HG02943 (cell line): ENCODE results near the gene NFIB.

Source experiments
- ATAC-seq: cut with Tn5 transposase; IDR thresholded peaks from one replicate; pipeline ENCODE4 v1.9.1; 2021; ENCODE audit warnings: mild to moderate bottlenecking, low read depth, moderate library complexity; ENCODE audit not compliant: unreplicated experiment

The NFIB gene

DNA sequence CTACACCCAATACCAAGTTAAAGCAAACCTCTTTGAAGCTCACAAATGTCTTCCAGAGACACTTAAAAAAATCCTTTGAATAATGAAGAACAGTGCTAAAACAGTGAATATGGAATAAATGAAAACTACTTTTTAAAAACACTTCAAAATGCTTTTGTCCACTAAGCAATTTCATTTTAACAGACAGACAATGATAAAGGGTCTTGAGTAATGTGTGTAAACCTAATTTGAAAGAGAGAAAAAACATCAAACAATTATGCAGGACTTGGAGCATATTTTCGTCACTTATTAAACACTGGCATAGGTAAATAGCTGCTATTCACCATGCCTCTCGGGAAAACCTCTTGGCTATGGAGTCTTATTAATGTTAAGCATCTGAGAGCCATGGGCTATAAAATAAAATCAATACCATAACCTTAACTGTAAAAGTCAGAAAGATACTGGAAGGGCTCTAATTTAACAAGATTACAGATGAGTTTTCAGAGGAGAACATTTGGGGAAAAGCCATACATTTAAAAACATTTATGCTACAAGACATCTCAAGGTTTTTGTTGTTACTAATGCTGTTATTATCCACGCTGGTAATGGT is 177.8 kb downstream of the NFIB start:
- ATAC-seq = no peak

DNA sequence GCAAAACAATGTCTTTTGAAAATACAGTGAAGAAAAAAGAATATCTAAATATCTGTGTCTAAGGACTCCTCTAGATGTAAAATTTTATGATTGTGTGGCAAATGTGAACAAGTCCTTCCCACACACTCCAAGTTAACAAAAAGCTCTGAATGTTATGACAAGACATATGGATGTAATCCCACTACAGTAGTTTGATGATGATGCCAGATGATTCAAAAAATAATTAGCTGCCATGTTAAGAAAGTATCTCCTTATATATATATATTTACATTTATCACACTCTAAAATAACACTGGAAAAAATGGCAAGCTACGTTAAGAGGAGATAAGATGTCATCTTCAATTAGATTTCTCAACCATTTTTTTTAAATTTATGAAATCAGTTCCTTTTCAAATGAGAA is 178.5 kb downstream of the NFIB start:
- no peak for ATAC-seq

DNA sequence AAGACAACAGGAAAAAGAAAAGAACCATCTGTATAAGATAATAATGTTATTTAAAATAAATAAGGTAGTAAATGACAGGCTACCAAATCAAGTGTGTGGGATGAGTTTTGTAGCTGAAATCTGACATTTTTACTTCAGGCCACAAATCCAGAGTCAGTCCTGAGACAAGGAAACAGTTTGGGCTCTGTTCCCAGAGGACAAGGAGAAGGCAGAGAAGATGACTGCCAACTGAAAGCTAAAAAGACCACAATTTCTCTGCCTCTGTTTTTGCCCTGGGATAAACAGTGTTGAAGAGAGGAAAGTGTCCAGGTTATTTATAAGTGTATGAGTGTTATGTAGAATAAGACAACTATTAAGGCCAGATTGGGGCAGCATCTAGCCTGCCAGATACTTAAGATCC is 180.5 kb downstream of the NFIB start:
- ATAC-seq = no peak

DNA sequence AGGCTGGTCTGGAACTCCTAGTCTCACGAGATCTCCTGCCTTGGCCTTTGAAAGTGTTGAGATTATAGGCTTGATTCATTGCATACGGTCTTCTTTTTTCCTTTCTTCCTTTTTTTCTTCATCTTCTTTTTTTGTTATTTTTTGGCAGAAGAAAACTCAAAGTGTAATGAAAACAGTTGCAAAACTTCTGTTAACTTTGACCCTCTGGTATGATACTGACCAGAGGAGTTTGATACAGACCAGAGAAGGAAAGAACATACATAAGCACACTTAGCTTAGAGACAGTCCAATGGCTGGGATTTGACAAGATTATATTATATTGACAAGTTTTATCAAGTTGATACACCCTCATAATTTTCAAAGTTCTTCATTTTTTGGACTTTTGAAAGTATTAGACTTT is 181.2 kb downstream of the NFIB start:
- ATAC-seq = no peak

DNA sequence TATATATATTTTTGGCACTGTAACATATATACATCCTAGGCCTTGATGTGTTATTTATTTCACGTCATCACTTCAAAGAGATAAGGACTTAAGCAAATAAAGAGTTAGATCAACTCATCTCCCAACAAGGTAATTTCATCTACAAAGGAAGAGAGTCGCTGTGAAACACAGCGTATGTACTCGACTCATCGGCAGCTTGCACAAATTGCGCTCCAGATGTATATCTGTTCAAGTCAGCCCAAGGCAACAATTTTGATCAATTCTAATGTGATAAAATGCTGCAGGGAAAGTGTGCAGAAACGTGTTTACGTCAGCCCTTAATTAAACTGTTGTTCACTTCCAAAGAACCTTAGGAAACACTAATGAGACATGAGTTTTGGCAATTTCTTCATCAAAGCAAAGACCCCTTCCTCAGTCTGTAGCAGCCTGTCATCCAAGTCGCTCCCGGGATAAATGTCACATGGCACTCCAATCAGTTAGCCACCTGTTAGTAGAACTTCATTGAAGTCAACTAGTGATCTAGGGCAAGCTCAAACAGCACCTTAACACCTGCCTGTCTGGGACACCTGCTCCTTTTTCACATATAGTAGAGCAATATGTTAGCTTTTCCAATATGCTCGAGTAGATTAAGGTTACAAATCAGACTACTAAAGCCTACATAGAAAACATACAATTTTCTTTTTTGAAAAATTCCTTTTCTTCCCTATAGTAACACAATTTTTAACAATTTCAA is 182.4 kb downstream of the NFIB start:
- no peak for ATAC-seq

DNA sequence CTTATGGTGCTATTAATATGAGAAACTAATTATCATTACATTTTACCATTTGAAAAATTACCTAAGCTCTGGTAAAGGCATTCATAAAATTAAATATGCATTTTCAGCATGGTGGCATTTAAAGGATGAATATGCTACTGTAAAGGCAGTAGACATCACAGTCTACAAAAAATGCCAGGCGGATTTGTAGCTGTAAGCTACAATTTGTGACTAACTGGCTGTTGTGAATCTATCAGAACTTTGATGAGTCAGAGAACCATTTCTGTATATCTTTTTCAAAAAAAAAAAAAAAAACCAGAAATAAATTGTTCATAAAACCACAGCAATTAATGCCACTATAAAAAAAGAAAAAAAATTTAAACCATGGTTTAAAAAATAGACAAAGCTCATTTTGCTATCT is 186.3 kb downstream of the NFIB start:
- no peak for ATAC-seq

DNA sequence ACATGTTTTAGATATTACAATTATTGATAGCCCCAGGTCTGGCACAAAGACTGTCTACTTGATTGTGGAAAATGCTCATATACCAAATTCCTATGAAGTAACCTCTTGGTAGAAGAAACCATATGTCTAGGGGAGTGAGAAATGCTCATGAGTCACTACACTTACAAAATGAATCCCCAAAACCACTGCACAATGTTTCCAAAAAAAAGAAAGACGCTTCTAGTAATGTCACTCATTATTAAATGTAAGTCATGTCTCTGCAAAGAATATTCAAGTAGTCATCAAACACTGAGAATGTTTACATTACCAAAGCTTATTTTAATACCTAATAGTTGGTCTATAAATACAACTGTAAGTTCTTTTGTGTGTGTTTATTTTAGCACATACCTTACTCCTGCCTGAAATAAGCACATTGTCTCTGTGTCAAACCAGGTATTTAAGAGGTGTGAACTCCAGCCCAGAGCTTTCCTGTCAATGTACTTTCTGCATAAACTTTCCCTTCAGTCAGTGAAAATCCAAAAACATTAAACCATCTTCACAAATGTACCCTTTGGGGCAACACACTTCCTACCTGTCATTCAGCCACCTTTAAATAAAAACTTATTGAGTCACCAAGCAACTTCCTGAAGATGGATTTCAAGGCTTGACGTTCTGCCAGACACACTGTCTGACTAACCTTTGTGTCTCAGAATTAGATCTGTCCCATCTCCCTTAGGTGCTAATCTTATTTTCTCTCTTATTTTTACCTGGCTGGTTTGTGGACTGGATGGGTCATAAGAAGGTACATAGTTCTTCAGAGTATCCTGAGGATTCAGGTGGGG is 194.0 kb downstream of the NFIB start:
- no peak for ATAC-seq

DNA sequence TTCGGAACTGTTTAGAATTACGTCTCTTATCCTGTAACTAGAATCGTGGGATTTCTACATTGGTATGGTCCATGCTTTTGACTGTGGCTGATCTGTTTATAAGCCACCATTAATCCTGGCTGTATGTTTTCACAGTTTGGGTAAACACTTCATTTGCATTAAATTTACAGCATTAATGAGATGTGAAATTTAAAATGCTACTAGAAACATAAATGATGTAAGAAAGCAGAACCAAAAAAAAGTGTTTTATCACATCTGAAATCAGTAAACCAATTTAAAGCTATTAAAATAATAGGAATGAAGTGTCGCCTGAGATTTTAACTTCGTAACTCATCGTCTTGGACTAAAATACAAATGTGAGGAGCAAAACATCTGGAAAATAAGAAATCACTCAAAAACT is 201.7 kb downstream of the NFIB start:
- no peak for ATAC-seq

DNA sequence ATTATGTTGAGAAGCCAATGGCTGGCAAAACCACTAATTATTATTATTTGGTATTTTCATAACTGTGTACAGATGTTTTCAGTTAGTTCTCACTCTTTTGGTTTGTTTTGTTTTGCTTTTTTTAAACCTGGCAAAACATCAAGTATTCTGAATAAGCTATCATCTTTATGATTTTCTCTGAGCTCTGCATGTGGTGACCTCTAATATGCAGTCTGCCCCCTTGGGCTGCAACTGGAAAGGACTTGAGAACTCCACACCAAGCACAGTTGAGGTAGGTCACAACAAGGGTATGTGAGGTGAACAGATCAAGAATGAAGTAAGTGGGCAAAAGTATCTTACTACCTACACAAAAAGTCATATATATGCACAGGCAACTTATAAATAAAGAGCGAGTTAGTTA is 202.2 kb downstream of the NFIB start:
- ATAC-seq = no peak

DNA sequence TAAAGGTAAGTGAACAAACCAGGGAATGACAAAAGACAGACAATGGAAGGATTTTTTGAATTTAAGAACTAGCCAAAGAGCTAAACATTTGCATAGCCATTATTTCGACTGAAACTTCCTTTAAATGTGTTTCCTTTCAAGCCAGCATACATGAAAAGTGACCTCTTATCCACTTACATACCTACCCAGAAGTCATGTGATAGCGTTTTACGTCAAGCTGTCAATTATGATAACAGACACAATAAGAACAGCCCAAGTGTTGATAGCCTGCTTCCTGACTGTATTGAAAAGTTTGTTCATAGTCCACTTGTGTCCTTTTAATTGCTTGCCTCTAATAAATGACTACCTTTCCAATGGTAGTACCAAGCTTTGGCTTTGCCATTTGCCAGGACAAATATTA is 206.0 kb downstream of the NFIB start:
- ATAC-seq = no peak

DNA sequence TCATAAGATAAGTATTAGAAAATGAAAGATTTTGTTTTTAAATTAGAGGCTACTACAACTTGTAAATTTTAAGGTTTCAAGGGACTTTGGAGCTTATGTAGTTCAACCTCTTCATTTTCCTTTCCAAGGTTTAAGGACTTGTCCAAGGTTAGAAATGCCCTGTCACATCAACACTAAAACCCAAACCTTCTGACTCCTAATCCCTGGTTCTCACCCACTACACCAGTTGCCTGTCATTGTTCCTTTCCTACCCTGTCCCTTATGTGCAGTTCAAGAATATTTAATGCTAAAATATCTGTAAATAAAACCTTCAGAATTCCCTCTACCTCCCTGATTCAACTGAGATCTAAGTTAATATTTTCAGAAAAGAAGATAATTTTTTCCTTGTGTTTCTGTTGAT is 206.4 kb downstream of the NFIB start:
- no peak for ATAC-seq

DNA sequence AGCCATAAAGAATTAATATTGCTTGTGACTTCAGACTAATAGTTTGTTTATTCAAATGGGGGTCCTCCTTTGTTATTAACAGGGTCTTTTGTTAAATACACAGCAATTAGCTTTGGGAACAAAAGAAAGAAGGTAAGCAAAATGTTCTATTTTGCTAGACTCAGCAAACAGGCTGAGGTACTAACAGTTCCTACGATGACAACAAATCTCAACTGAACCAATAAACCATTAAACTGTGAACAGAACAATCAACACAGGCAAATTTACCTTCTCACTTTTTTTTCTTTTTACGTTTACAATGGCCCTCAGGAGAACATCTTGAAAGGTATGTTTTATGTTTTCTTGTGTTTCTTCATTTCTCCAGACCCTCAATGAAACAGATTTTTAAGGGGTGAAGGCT is 207.2 kb downstream of the NFIB start:
- no peak for ATAC-seq

DNA sequence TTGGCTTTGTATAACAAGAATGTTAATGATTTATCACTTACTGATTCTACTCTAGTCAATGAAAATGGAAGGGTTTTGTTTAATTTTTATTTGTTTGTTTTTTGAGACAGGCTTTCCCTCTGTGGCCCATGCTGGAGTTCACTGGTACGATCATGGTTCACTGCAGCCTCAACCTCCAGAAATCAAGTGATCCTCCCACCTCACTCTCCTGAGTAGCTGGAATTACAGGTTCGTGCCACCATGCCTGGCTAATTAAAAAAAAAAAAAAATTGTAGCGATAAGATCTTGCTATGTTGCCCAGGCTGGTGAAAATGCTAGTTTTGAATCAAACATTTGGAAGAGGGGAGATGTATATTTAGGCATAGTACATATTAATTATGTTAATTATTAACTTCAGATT is 209.4 kb downstream of the NFIB start:
- no peak for ATAC-seq

DNA sequence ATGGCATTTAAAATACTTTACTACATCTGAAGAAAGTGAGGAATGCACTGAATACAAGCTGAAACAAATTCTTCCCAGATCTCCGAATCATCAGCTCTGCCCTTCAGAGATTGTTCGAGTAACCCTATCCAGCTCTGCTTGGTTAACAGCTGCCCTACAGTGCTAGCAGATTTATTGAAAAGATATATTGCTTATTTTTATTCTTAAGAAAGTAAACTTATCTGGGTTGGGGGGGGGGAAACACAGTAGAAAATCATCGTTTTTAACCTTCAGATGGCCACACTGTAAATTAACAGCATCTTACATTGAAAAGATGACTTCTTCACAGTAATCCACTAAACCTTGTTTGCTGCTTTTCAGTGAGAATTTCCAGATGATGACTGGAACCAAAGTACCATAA is 210.8 kb downstream of the NFIB start:
- ATAC-seq = no peak

DNA sequence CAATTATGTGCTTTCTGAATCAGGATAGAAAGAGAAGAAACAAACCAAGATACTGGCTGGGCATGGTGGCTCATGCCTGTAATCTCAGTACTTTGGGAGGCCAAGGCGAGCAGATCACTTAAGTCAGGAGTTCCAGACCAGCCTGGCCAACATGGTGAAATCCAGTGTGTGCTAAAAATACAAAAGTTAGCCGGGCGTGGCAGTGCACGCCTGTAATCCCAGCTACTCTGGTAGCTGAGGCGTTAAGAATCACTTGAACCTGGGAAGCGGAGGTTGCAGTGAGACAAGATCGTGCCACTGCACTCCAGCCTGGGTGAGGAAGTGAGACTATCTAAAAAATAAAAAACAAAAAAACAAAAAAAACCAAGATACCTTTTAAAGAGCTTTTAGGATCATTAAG is 214.2 kb downstream of the NFIB start:
- ATAC-seq = no peak

DNA sequence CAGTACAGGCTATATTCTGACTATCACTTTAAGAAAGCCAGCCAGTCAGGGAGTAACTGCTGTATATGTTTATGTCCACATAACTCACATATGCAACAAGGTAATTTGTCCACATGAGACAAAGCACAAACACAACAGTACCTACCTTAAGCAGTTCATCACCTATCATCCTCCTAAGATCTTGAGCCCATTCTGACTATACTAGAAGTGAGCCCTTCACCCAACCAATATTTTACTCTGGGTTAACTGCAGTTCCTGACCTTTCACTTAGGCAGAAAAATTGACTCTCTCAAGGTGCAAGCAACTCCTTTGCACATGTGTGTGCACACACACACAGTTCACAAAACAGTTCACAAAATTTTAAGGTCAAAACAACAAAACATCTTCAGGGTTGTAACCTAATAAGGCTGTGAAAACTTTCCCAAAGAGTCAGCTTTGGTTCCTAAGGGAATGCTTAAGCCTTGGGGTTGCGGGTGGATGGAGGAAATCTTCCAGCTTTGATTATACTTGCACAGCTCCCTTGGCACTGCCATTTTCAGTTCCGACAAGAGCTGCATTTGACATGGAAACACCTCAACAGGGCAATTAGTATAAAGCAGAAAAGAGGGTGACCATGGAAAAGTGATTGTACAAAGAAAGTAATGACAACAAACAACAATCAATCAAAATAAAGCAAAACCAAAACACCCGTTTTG is 215.3 kb downstream of the NFIB start:
- ATAC-seq = no peak

DNA sequence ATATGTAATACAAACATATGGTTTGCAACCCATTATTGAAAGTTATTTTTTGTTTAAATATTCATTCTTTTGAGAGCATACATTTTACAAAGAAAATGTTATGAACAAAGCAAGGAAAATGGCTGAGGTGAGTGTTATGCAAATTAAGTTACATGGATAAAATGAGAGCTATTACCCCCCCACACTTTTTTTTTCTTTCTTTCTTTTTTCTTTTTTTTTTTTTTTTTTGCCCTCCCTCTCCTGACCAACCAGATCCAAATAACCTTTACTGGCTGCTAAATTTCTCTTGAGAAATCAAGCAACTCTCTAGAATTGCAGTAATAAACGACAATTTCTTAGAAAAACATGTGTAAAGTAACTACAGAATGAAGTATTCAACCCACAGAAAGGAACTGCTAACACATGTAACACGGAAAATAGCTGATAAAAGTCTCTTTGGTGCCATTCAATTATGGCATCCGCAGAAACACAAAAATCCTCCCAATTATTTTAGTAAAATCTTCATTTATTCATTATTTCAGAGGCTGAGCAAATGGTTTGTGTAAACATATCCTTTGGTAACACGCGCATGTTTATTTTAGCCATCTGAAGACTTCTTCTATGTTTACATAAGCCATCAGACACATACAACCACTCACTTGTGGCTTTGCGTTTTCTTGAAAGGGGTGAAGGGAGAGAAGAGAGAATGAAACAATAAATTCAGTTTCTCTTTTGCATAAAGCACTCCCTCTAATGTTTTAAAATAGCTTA is 216.1 kb downstream of the NFIB start:
- ATAC-seq = no peak

DNA sequence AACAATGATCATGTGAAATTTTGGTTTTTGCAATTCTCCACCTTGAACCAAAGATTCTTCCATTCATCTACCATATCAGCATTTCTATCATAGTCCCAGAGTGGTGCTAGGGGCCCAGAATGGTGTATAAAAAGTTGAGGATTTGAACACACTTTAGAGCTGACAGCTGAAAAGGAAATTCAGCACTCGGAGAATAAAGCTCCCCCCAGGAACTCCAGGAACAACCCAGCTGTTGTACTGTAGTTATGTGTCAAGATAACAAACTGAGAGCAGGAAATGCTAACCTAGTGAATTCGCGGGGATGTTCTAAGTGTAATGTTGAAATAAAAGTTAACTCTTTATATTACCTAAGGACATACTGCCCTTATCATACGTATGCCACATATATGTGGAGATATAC is 216.7 kb downstream of the NFIB start:
- ATAC-seq = no peak

DNA sequence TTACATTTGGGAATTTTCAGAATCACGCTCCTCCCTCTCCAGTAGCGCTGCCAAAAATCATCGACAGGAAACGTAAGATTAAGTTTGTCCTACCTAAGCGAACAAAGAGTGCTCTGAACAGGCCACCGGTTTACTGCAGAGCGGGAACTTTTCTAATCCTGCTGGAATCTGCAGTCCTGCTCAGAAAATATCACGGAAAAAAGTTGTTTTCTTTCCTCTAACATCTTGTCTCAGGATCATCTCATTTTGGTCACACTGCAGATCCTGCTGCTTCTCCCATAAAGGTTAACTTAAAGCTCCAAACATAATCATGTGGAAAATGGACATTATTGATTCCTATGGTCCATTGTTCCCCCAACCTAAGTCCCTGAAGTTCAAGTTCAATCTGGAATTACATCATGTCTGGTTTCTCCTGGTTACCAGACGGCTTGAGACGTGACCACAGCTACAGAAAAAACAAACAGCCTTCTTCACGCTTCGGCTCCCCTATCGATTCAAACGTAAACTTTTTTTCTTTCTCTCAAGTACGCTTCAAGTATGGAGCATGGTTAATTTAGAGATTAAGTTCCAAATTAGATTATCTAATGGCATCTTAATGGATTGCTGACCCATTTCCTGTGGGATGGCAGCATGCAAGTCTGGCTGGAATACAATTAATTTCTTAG is 217.6 kb downstream of the NFIB start:
- no peak for ATAC-seq

DNA sequence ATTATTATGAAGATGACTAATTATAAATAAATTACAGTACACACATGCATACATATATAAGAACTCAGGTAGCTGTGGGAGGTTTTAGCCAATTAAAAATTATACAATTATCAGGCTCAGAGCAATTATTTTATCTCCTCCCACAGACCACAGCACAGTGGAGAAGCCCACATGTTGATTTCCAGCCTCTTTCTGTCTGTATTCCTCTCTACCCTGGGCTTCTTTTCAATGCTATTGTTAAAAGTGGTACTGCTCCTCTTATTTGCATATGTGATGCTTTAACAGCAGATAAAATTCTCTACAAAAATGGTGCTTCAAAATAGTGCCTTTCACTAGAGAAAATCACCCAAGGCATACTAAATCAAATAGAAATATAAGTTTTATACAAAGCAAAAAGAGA is 218.7 kb downstream of the NFIB start:
- ATAC-seq = no peak
